ENCODE results near the gene PCDHGA7.
"Not testable (repeated sequence)": the region's sequence is repeated elsewhere in the genome, so short reads cannot be mapped to it uniquely, and the experiment has no call there.

Gene PCDHGA7

DNA sequence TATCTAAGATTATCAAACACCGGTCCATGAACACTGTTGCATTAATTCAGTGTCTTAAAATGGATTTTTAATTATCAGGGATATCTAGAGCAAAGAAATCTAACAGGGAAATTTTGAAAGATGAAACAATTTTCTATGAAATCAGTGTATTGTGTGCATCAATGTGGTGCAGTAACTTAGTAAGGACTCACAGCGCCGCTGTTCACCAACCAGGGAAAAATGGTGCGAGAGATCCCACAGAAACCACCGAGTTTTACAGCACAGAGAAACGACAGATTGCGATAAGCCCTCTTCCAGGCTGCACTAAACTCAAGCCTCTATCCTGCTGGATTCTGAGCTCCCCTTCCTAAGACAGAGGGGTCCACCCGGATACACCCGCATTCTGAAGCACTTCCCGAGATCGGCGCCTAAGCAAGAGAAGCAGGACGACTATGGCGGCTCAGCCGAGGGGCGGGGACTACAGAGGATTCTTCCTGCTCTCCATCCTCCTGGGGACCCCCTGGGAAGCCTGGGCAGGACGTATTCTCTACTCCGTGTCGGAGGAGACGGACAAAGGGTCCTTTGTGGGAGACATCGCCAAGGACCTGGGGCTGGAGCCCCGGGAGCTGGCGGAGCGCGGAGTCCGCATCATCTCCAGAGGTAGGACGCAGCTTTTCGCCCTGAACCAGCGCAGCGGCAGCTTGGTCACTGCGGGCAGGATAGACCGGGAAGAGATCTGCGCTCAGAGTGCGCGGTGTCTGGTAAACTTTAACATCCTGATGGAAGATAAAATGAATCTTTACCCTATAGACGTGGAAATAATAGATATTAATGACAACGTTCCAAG lies at the start of gene PCDHGA7:
Gene PCDHGA7 (plus strand): TSS at position 274 of the 826 bp plus-strand sequence. CDS start 158 bp downstream, at position 432.
- peak within 1 kb of the TSS; percentile 70 for H3K4me3 Mint-ChIP-seq
- H3K4me1 Mint-ChIP-seq = no peaks in the 10 kb centered on the region
- H3K27me3 Mint-ChIP-seq = peaks cover 59% of the 10 kb centered on the region
- H3K36me3 Mint-ChIP-seq = peaks cover 18% of the 10 kb centered on the region
- H3K9me3 Mint-ChIP-seq = peaks cover 21% of the 10 kb centered on the region
- H3K27ac Mint-ChIP-seq = no peak within 1 kb of the TSS

DNA sequence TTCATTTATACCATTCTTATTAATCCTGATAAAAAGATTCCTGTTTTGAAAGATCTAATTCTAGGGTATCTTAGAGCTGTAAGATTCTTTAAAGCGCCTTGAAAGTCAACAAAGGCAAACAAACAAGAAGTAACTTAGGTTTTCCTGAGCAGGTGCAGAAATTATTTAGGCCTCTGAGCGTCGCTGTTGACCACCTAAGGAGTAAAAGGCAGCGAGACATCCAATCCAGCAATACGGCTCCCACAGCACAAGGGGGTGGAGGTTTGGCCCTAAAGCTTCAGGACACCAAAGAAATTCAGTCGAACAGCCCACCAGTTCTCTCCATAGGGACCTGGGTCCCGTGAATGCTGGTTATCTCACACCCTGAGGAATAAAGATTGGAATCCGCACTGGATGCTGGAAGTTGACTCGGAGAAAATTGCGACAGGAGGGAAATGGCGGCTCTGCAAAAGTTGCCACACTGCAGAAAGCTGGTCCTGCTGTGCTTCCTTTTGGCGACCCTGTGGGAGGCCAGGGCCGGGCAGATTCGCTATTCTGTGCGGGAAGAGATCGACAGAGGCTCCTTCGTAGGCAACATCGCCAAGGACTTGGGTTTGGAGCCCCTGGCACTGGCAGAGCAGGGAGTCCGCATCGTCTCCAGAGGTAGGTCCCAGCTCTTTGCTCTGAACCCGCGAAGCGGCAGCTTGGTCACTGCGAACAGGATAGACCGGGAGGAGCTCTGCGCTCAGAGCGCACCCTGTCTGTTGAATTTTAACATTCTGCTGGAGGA lies 43.8 kb upstream of the PCDHGA7 start, which contains the start of gene PCDHGA2:
Gene PCDHGA2 (plus strand): TSS at position 223 of the 769 bp plus-strand sequence.
- peaks cover 33% of the 10 kb centered on the region for H3K36me3 Mint-ChIP-seq
- H3K4me1 Mint-ChIP-seq = no peaks in the 10 kb centered on the region
- no peak within 1 kb of the TSS for H3K4me3 Mint-ChIP-seq
- no peak within 1 kb of the TSS for H3K27ac Mint-ChIP-seq
- H3K27me3 Mint-ChIP-seq = peaks cover 69% of the 10 kb centered on the region
- peaks cover 52% of the 10 kb centered on the region for H3K9me3 Mint-ChIP-seq

DNA sequence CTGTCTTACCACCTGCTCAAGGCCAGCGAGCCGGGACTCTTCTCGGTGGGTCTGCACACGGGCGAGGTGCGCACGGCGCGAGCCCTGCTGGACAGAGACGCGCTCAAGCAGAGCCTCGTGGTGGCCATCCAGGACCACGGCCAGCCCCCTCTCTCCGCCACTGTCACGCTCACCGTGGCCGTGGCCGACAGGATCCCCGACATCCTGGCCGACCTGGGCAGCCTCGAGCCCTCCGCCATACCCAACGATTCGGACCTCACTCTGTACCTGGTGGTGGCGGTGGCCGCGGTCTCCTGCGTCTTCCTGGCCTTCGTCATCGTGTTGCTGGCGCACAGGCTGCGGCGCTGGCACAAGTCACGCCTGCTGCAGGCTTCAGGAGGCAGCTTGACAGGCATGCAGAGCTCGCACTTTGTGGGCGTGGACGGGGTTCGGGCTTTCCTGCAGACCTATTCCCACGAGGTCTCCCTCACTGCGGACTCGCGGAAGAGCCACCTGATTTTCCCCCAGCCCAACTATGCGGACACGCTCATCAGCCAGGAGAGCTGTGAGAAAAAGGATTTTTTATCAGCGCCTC lies 41.7 kb upstream of the PCDHGA7 start:
- peaks cover 44% of the 10 kb centered on the region for H3K9me3 Mint-ChIP-seq
- H3K36me3 Mint-ChIP-seq = peaks cover 27% of the 10 kb centered on the region
- H3K27ac Mint-ChIP-seq, H3K4me3 Mint-ChIP-seq, H3K4me1 Mint-ChIP-seq: not testable (repeated sequence)
- peaks cover 68% of the 10 kb centered on the region for H3K27me3 Mint-ChIP-seq

DNA sequence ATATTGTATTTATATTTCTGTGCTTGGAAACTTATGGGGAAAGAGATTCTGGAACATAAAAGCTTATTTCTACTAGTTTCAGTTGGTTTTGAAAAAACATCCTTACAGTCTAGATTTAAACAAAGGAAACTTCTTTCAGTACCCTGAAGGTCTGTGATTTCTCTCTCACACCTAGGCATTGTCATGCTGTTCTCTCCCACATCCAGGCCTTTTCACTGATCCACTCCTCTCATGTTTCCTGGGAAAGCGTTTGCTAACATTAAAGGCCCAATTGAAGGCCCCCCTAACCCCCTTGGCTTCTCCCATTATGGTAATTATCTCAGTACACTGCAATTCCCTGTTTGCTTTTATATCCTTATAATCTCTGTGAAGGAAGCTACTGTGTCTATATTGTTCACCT lies 39.8 kb upstream of the PCDHGA7 start:
- peaks cover 38% of the 10 kb centered on the region for H3K9me3 Mint-ChIP-seq
- peaks cover 20% of the 10 kb centered on the region for H3K36me3 Mint-ChIP-seq
- H3K27me3 Mint-ChIP-seq = peaks cover 61% of the 10 kb centered on the region
- no peak overlapping the region for H3K27ac Mint-ChIP-seq
- no peak overlapping the region for H3K4me3 Mint-ChIP-seq
- no peaks in the 10 kb centered on the region for H3K4me1 Mint-ChIP-seq

DNA sequence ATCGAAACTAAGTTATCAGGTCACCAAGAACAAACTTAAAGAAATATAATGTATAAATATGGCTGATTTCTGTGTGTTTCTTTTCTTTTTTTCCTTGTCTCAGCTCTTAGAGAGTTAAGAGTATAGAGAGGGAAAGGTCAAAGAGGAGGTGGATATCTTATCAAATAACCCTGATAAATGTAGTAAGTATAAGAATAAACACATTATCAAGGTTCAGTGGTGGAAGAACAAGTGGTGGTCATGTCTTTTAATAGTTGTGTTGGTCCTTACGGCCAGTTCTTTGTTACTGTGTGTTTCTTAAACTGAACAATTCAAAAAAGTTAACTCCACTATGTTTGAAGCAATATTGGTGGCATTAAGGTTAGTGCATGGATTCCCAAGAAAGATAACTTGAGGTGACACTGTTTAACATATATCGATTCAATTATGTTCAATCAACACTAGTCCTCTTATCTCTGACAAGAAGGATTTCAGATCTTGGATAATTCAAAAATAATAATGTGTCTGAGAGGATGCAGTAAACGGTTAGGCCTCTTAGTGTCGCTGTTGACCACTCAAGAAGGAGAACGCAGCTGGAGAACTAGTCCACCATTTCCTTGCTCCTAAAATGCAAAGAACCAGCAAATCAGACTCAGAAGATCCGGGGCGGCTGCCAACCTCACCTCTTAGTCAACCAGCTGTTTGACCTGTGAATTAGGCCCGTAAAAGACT lies 39.1 kb upstream of the PCDHGA7 start, which contains the start of gene PCDHGA3:
Gene PCDHGA3 (plus strand): TSS at position 588 of the 711 bp plus-strand sequence. CDS start 205 bp downstream, outside the sequence.
- Mint-ChIP-seq H3K27me3 (peaks cover 58% of the 10 kb centered on the region), H3K4me3 (no peak within 1 kb of the TSS), H3K36me3 (peaks cover 20% of the 10 kb centered on the region), H3K4me1 (no peaks in the 10 kb centered on the region), H3K9me3 (peaks cover 32% of the 10 kb centered on the region), H3K27ac (no peak within 1 kb of the TSS)

DNA sequence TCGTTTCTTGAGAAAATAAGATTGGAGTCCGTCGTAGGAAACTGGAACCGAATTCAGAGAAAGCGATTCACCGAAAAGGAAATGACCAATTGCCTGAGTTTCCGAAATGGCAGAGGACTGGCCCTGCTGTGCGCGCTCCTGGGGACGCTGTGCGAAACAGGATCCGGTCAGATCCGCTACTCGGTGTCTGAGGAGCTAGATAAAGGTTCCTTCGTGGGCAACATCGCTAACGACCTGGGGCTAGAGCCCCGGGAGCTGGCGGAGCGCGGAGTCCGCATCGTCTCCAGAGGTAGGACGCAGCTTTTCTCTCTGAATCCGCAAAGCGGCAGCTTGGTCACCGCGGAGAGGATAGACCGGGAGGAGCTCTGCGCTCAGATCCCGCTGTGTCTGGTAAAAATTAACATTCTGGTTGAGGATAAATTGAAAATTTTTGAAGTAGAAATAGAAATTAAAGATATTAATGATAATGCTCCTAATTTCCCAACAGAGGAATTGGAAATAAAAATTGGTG lies 38.5 kb upstream of the PCDHGA7 start:
- no peak overlapping the region for H3K4me3 Mint-ChIP-seq
- H3K27me3 Mint-ChIP-seq = peaks cover 58% of the 10 kb centered on the region
- peaks cover 35% of the 10 kb centered on the region for H3K9me3 Mint-ChIP-seq
- no peaks in the 10 kb centered on the region for H3K4me1 Mint-ChIP-seq
- peaks cover 22% of the 10 kb centered on the region for H3K36me3 Mint-ChIP-seq
- H3K27ac Mint-ChIP-seq = no peak overlapping the region

DNA sequence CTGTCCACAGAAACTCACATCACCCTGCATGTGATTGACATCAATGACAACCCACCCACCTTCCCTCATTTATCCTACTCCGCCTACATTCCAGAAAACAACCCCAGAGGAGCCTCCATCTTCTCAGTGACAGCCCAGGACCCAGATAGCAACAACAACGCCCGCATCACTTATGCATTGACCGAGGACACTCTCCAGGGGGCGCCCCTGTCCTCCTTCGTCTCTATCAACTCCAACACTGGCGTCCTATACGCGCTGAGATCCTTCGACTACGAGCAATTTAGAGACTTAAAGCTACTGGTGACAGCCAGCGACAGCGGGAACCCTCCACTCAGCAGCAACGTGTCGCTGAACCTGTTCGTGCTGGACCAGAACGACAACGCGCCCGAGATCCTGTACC lies 37.2 kb upstream of the PCDHGA7 start:
- Mint-ChIP-seq H3K4me1 (no peaks in the 10 kb centered on the region), H3K27me3 (peaks cover 63% of the 10 kb centered on the region), H3K36me3 (peaks cover 21% of the 10 kb centered on the region), H3K4me3 (no peak overlapping the region), H3K9me3 (peaks cover 33% of the 10 kb centered on the region), H3K27ac (no peak overlapping the region)

DNA sequence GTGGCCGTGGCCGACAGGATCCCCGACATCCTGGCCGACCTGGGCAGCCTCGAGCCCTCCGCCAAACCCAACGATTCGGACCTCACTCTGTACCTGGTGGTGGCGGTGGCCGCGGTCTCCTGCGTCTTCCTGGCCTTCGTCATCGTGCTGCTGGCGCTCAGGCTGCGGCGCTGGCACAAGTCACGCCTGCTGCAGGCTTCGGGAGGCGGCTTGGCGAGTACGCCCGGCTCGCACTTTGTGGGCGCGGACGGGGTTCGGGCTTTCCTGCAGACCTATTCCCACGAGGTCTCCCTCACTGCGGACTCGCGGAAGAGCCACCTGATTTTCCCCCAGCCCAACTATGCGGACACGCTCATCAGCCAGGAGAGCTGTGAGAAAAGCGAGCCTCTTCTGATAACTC lies 36.5 kb upstream of the PCDHGA7 start:
- H3K4me1 Mint-ChIP-seq, H3K27ac Mint-ChIP-seq, H3K4me3 Mint-ChIP-seq: not testable (repeated sequence)
- peaks cover 20% of the 10 kb centered on the region for H3K36me3 Mint-ChIP-seq
- H3K27me3 Mint-ChIP-seq = peaks cover 66% of the 10 kb centered on the region
- peaks cover 33% of the 10 kb centered on the region for H3K9me3 Mint-ChIP-seq

DNA sequence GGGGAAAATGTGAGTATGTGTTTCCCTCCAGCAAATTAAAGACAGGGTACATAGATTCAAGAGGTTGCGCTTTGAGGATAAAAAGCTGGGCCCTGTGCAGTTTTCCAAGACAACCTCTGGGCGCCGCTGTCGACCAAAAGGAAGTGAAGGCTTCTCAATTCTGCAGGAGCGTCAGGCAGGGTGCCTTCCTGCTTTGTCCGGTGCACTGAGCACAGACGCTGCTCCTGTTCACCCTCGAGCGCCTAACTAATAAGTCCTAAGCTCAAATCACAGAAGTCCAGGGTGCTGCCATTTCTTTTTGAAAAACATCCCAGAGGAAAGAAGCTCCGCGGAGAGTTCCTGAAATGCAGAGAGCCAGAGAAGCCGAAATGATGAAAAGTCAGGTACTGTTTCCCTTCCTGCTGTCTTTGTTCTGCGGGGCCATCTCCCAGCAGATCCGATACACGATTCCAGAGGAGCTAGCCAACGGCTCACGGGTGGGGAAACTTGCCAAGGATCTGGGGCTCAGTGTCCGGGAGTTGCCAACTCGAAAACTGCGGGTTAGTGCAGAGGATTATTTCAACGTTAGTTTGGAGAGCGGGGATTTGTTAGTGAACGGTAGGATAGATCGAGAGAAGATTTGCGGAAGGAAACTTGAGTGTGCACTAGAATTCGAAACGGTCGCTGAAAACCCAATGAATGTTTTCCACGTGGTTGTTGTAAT lies 32.5 kb upstream of the PCDHGA7 start, which contains the start of gene PCDHGB1:
Gene PCDHGB1 (plus strand): TSS at position 183 of the 703 bp plus-strand sequence. CDS start 162 bp downstream, at position 345.
- H3K4me3 Mint-ChIP-seq = no peak within 1 kb of the TSS
- peaks cover 31% of the 10 kb centered on the region for H3K9me3 Mint-ChIP-seq

DNA sequence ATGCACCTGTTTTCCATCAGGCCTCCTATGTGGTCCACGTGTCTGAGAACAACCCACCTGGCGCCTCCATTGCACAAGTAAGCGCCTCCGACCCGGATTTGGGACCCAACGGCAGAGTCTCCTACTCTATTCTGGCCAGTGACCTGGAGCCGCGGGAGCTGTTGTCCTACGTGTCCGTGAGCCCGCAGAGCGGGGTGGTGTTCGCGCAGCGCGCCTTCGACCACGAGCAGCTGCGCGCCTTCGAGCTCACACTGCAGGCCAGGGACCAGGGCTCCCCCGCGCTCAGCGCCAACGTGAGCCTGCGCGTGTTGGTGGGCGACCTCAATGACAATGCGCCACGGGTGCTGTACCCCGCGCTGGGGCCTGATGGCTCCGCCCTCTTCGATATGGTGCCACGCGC lies 31.0 kb upstream of the PCDHGA7 start:
- Mint-ChIP-seq H3K36me3 (peaks cover 13% of the 10 kb centered on the region), H3K4me1 (no peaks in the 10 kb centered on the region), H3K9me3 (peaks cover 24% of the 10 kb centered on the region), H3K27ac (no peak overlapping the region), H3K27me3 (peaks cover 57% of the 10 kb centered on the region), H3K4me3 (no peak overlapping the region)

More for the DNA sequence above, 32.5 kb upstream of the PCDHGA7 start, which contains the start of gene PCDHGB1:
- peaks cover 18% of the 10 kb centered on the region for H3K36me3 Mint-ChIP-seq
- H3K4me1 Mint-ChIP-seq = no peaks in the 10 kb centered on the region
- H3K27me3 Mint-ChIP-seq = peaks cover 55% of the 10 kb centered on the region
- H3K27ac Mint-ChIP-seq = peak within 1 kb of the TSS; percentile 80

DNA sequence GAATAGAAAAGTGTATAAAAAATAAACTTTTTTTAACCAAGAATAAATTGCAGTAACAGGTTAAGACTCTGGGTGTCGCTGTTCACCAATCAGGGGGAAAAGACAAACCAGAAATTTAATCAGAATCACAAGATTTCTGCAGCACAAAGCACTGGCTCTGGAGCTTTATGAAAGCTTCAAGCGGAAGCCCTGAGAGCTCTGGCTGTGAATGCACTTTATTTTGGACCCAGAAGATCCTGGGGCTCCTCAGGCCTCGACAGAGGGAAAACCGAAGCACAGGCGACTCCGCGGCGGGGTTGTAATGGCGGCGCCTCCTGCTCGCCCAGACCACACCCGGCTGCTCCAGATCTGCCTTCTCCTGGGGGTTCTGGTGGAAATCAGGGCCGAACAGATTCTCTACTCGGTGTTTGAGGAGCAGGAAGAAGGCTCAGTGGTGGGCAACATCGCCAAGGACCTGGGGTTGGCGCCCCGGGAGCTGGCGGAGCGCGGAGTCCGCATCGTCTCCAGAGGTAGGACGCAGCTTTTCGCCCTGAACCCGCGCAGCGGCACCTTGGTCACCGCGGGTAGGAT lies 27.6 kb upstream of the PCDHGA7 start, which contains the start of gene PCDHGA4:
Gene PCDHGA4 (plus strand): TSS at position 122 of the 570 bp plus-strand sequence. CDS start 87 bp downstream, at position 209.
- Mint-ChIP-seq H3K36me3 (peaks cover 12% of the 10 kb centered on the region), H3K4me3 (no peak within 1 kb of the TSS), H3K27me3 (peaks cover 60% of the 10 kb centered on the region), H3K4me1 (no peaks in the 10 kb centered on the region), H3K9me3 (peaks cover 21% of the 10 kb centered on the region), H3K27ac (no peak within 1 kb of the TSS)

DNA sequence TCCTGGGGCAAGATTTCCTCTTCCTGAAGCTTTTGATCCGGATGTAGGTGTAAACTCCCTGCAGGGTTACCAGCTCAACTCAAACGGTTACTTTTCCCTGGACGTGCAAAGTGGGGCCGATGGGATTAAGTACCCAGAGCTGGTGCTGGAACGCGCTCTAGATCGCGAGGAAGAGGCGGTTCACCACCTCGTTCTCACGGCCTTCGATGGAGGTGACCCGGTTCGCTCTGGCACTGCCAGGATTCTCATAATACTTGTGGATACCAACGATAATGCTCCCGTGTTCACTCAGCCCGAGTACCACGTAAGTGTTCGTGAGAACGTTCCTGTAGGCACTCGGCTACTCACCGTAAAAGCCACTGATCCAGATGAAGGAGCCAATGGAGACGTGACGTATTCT lies 26.9 kb upstream of the PCDHGA7 start:
- Mint-ChIP-seq H3K27ac (no peak overlapping the region), H3K9me3 (peaks cover 17% of the 10 kb centered on the region), H3K36me3 (peaks cover 14% of the 10 kb centered on the region), H3K27me3 (peaks cover 59% of the 10 kb centered on the region), H3K4me1 (no peaks in the 10 kb centered on the region), H3K4me3 (no peak overlapping the region)

DNA sequence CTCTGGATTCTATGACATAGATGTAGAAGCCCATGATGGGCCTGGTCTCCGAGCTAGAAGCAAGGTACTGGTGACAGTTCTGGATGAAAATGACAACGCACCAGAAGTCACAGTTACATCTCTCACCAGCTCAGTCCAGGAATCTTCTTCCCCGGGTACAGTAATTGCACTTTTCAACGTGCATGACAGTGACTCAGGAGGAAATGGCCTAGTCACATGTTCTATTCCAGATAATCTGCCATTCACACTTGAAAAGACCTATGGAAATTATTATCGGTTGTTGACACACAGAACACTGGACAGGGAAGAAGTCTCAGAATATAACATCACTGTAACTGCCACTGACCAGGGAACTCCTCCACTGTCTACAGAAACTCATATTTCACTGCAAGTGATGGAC lies 26.4 kb upstream of the PCDHGA7 start:
- Mint-ChIP-seq H3K4me3 (no peak overlapping the region), H3K27ac (no peak overlapping the region), H3K36me3 (peaks cover 18% of the 10 kb centered on the region), H3K27me3 (peaks cover 59% of the 10 kb centered on the region), H3K4me1 (no peaks in the 10 kb centered on the region), H3K9me3 (peaks cover 17% of the 10 kb centered on the region)

DNA sequence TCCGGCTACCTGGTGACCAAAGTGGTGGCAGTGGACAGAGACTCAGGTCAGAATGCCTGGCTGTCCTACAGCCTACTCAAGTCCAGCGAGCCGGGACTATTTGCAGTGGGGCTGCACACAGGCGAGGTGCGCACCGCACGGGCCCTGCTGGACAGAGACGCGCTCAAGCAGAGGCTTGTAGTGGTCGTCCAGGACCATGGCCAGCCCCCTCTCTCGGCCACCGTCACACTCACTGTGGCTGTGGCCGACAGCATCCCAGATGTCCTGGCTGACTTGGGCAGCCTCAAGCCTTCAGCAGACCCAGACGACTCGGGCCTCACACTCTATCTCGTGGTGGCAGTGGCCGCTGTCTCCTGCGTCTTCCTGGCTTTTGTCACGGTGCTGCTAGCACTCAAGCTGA lies 25.6 kb upstream of the PCDHGA7 start:
- Mint-ChIP-seq H3K36me3 (peaks cover 18% of the 10 kb centered on the region), H3K4me3 (no peak overlapping the region), H3K9me3 (peaks cover 17% of the 10 kb centered on the region), H3K4me1 (no peaks in the 10 kb centered on the region), H3K27ac (no peak overlapping the region), H3K27me3 (peaks cover 63% of the 10 kb centered on the region)
